ENCODE data around the gene TFDP2.
"Not testable (repeated sequence)": the region's sequence is repeated elsewhere in the genome, so short reads cannot be mapped to it uniquely, and the experiment has no call there.

Gene TFDP2

DNA sequence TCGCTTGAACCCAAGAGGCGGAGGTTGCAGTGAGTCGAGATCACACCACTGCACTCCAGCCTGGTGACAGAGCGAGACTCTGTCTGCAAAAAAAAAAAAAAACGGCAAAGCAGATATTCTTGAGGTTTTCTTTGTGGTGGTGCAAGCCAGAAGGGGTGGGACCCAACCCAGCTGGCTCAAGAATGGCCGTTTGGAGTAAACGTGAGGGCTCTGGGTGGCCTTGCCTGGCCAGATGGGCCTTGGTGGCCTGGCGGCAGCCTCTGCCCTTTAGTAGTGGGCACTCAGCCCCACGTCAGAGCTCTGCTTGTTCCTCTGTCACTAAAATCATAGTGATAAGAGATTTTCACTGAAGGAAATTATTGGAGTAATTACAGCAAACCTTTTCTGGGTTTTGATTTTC lies 222.4 kb downstream of the TFDP2 start:
- no peak for DNase-seq (ENCODE audit: low read depth)

DNA sequence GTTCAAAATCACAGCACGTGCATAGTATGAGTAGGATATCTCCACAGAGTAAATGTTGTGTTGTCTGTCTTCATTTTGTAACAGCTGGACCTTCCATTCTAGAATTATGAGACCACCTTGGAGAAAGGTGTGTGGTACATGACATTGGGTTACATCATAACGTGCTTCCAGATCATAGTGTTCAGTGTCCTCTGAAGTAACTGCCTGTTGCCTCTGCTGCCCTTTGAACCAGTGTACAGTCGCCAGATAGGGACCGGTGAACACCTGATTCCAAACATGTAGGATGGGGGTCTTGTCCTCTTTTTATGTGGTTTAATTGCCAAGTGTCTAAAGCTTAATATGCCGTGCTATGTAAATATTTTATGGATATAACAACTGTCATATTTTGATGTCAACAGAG lies 223.7 kb downstream of the TFDP2 start:
- DNase-seq (ENCODE audit: low read depth), result not testable (repeated sequence)

DNA sequence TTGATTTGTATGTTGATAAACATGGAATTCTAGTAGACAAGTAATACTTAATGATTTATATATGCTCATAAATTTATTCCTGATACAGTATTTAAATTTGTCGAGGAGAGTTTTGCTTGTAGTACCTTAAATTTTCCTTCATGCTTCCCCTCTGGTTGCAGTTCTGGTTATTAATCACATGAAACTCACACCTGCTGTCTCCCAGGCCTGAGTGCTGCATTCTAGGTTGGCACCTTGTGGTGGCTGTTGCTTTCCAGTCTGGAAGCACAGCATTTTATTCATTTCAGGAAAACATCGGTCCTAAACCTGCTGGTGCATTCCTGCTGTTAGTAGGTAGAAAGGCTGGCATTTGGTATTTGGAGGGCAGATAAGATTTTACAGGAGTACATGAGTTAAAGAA lies 228.0 kb downstream of the TFDP2 start:
- DNase-seq (ENCODE audit: low read depth), result no peak

DNA sequence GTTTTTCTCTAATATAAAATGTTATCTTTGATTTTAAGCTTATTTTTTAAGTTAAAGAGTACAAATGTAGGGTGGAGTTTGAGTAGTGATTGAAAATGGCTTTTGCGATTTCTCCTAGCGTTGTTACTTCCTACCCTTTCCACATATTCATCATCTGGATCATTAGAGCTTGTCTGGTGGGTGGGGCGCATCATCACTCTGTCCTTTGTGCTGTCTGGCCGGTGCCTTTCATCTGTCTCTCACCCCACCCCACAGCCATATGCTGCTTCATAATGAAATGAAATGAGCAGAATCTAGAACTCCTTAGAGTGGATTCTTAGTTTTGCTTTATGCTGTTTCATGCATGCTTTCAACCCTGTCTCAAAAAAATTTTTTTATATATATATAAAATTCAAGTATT lies 228.6 kb downstream of the TFDP2 start:
- no peak for DNase-seq (ENCODE audit: low read depth)

DNA sequence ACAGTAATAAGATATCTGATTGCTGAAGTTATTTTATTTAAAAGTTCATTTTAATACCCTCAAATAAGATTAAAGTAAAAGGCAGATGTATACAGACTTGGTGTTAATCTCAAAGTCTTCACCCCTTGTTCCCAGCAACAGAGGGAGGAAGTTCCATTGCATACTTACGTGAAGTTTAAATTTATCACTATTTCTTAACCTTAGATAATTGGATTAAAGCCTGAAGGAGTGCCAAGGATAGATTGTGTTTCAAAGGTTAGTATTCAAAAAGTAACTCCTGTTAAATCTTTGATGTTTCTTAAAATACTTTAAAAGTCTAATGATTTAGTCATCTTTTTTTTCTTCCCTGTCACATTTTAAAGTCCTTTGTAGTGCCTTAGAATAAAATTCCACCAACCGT lies 233.6 kb downstream of the TFDP2 start:
- DNase-seq (ENCODE audit: low read depth), result peak; percentile 80

DNA sequence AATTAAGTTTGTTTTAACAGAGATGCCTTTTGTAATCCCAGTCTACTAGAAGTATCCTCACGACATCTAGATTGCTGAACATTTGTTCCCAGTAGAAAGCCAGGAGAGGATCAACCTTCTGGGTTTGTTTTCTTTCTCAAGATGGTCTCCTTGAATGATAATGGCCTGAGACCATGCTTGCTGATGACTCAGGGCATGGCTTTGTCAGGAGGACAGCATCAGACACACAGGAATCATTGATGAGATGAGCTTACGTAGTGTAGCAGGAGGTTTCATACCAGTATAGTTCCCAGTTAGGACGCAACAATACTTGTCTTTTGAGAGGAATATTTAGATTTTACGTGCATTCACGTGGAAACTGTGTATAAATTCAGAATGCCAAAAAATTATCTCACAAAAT lies 234.3 kb downstream of the TFDP2 start:
- DNase-seq (ENCODE audit: low read depth), result peak; percentile 47

DNA sequence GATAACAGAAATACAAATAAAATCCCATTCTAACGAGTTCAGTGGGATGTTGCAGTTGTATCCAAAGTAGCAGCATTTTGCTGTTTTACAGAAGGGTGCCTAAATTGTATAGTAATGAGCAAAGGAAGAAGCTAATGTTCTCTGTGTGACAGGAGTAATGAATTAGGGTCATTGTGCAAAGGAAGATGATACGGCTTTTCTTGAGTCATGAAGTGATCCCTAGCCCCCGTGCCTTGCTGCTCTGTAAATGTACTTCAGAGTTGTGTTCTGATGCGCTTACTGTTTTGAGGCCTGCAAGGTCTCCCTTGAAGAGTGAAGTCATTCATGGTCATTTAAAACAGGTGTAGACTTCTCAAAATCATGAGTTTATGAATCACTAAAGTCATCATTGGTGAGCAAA lies 235.0 kb downstream of the TFDP2 start:
- peak; percentile 65 for DNase-seq (ENCODE audit: low read depth)

DNA sequence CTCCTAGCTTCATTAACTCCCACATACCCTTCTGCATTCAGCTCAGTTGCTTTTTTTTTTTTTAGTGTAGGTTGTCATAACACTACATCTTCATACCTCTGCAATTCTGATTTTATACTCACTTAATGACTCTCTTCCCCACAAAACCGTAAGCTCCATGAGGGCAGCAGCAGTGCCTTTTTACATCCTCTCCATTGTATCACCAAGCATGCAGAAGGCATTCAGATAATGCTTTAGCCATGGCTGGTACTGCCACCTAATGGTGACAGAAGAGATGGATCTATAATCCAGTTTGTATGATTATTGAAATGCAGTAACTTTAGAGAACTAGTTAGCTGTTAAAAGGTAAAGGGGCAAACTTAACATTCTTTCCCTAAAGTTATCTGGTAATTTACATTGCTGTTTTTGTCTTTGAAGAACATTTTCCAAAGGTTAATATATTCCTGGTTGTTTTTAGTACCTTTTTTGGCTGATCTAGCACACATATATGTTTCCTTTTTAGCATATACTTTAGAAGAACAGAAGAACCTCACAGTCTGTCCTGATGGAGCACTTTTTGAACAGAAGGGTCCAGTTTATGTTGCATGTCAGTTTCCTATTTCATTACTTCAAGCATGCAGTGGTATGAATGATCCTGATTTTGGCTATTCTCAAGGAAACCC lies 236.1 kb downstream of the TFDP2 start:
- peak; percentile 70 for DNase-seq (ENCODE audit: low read depth)

DNA sequence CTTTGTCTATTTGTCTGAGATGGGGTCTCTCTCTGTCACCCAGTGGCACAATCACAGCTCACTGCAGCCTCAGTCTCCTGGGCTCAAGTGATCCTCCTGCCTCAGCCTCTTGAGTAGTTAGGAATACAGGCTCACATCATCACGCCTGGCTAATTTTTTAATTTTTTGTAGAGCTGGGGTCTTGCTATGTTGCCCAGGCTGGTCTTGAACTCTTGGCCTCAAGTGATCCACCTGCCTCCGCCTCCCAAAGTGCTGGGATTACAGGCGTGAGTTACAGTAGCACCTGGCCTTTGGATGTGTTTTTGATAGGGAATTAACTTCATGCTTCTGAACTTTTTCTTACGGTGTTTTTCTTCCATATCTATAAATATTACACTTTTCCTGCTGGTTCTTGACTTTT lies 239.4 kb downstream of the TFDP2 start:
- DNase-seq (ENCODE audit: low read depth), result not testable (repeated sequence)

DNA sequence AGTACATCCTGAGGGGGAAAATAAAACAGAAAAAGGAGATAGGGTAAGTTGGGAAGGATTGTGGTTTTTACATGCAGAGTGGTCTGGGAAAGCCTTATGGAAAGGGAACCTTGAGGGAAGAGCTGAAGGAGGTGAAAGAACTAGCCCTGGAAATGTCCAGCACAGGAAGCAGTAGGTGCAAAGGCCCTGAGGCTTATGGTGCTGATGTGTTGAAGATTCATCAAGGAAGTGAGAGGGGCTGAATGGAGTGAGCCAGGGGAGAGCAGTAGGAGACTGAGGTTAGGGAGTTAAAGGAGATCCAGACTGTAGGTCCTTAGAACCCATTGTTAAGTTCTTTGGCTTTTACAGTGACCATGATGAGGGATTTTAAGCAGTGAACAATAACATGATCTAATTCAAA lies 239.9 kb downstream of the TFDP2 start:
- DNase-seq (ENCODE audit: low read depth), result no peak

DNA sequence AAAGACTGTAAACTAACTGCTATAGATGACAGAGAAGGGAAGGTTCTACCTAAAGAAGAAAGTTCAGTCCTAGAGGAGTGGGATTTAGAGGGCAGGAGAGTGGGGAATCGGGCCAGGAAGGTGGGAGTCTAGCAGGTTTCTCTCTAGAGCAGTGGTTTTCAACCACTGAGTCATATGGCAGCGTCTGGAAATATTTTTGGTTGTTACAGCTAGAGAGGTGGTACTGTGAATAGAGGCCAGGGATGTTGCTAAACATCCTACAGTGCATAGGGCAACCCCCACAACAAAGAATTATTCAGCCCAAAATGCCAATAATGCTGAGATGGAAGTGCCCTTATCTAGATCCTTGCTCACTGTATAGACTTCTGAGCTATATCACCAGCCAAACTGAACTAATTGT lies 244.2 kb downstream of the TFDP2 start:
- peak; percentile 83 for DNase-seq (ENCODE audit: low read depth)

DNA sequence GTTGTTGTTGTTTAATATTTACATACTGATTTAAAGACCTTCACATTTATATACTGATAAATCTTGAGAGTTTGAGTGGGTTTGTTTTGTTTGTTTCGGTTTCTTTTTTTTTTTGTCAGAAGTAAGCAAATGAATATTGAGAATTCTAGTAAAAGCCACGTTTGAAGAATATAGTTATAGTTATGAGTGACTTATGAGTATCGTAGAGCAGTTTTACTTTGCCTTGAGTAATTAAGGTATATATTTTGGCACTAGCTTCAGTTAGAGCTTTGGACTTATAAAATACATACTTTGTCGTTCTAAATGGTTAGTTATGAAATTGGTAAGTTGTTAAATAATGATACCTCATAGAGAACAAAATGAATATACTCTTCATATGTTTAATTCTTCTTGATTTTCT lies 245.1 kb downstream of the TFDP2 start:
- DNase-seq (ENCODE audit: low read depth), result no peak

DNA sequence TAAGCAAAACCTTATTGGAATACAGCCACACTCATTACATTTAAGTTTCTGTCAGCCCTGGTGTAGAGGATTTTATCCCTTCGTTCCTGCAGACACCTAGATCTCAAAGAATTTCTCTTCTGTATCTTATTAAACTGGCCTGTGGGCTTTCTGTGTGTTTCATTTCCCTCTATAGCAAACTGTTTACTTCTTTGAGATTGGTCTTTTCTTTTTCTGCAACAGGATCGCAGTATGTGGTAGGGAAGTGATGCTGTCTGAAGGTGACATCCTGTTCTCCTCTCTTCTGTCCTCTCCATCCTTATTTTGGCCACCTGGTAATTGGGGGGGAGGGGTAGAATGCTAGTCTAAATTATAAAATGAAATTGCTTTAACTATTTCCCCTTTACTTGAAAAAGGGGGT lies 247.4 kb downstream of the TFDP2 start:
- DNase-seq (ENCODE audit: low read depth), result no peak

DNA sequence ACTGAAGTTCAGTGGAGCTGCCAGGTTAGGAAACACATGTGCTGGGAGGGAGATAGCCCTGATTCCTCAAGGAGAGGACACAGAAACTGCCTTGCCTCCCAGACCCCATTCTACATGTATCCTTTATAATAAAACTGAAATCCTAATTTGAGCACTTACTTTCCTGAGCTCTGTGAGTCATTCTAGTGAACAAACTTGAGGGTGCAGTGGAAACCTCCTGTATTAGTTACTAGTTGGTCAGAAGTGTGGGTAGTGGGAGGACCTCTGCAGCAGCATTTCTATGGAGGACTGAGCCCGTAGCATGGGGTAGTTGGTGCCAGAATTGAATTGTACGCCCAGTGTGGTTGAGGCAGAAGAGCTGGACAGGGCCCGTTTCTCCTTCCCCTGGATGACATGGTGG lies 249.0 kb downstream of the TFDP2 start:
- DNase-seq (ENCODE audit: low read depth), result no peak

DNA sequence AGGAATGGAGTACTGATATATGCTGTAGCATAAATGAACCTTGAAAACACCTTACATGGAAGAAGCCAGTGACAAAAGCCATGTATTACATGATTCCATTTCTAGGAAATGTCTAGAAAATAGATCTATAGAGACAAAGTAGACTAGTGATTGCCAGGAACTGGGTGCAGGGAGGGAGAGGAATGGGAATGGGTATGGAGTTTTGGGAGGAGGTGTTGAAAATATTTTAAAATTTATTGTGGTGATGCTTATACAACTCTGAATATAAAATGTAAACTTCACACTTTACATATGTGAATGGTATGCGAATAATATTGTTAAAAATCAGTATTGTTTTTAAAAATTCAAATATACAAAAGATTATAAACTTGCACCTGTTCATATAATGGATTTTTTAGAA lies 250.4 kb downstream of the TFDP2 start:
- DNase-seq (ENCODE audit: low read depth), result no peak

DNA sequence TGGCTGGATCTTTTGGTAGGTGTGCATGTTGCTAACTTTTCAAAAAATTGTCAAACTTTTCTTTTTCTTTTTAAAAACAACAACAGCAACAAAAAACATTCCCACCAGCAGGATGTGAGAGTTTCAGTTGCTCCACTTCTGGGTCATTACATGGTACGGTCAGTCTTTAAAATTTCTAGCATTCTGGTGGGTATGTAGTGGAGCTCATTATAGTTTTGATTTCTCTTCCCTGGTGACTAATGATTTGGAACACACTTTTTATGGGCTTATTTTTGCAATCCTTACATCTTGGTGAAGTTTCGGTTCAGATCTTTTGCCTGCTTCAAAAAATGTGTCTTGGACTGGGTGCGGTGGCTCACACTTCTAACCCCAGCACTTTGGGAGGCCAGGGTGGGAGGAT lies 253.6 kb downstream of the TFDP2 start:
- no peak for DNase-seq (ENCODE audit: low read depth)

DNA sequence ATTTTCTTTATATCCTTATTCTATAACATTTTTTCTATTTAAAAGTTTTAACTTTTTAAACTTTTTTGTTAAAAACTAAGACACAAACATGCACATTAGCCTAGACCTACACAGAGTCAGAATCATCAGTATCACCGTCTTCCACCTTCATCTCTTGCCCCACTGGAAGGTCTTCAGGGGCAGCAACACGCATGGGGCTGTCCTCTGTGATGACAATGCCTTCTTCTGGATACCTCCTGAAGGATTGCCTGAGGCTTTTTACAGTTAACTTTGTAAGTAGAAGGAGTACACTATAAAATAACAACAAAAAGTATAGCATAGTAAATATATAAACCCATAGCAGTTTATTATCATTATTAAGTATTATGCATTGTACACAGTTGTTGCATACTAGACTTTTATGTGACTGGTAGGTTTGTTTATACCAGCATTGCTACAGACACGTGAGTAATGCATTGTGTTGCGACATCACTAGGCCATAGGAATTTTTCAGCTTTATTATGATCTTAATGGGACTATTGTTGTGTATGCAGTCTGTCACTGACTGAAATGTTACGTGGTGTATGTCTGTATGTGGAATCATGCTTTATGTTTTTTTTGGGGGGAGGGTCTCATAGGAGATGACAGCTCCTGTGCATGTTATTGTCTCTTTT lies 254.7 kb downstream of the TFDP2 start:
- peak; percentile 94 for DNase-seq (ENCODE audit: low read depth)

Measured in amniotic epithelial cell (primary cell).